ENCODE data around the gene TTC23.

Gene TTC23

GRCh38 chr15:99096173-99096893 is 153.0 kb downstream of the TTC23 start:
- no peak for TF ChIP-seq CTCF (IDR thresholded peaks at IDR 0.05; ENCODE audit: poor library complexity, severe bottlenecking)
- no peaks in the 10 kb centered on the region for H3K9me3 ChIP-seq (ENCODE audit: severe bottlenecking)
- no peak overlapping the region for H3K4me3 ChIP-seq (ENCODE audit: severe bottlenecking)
- no peak for ATAC-seq (ENCODE audit: low read depth)
- no peak for DNase-seq (ENCODE audit: low spot score)
- H3K27ac ChIP-seq (ENCODE audit: poor library complexity, severe bottlenecking) = no peak overlapping the region
- no peaks in the 10 kb centered on the region for H3K4me1 ChIP-seq (ENCODE audit: insufficient read depth, poor library complexity, severe bottlenecking)
- H3K27me3 ChIP-seq (ENCODE audit: insufficient read depth, poor library complexity, severe bottlenecking) = no peaks in the 10 kb centered on the region
- H3K36me3 ChIP-seq (ENCODE audit: low read depth) = no peaks in the 10 kb centered on the region

- Histone ChIP-seq H3K4me1 (ENCODE audit: insufficient read depth, poor library complexity, severe bottlenecking) (no peaks in the 10 kb centered on the region), H3K4me3 (ENCODE audit: severe bottlenecking) (no peak overlapping the region), H3K27ac (ENCODE audit: poor library complexity, severe bottlenecking) (no peak overlapping the region), H3K9me3 (ENCODE audit: severe bottlenecking) (no peaks in the 10 kb centered on the region), H3K27me3 (ENCODE audit: insufficient read depth, poor library complexity, severe bottlenecking) (no peaks in the 10 kb centered on the region), H3K36me3 (ENCODE audit: low read depth) (no peaks in the 10 kb centered on the region)
- no peak for DNase-seq (ENCODE audit: low spot score)
- ATAC-seq (ENCODE audit: low read depth) = no peak
- TF ChIP-seq CTCF (IDR thresholded peaks at IDR 0.05; ENCODE audit: poor library complexity, severe bottlenecking) = no peak
Measured at GRCh38 chr15:99095626-99096025, 153.8 kb downstream of the TTC23 start.

GRCh38 chr15:99092554-99093172 is 156.7 kb downstream of the TTC23 start:
- no peak overlapping the region for H3K4me3 ChIP-seq (ENCODE audit: severe bottlenecking)
- no peaks in the 10 kb centered on the region for H3K9me3 ChIP-seq (ENCODE audit: severe bottlenecking)
- no peaks in the 10 kb centered on the region for H3K27me3 ChIP-seq (ENCODE audit: insufficient read depth, poor library complexity, severe bottlenecking)
- ATAC-seq (ENCODE audit: low read depth) = no peak
- no peaks in the 10 kb centered on the region for H3K36me3 ChIP-seq (ENCODE audit: low read depth)
- H3K27ac ChIP-seq (ENCODE audit: poor library complexity, severe bottlenecking) = no peak overlapping the region
- no peak for DNase-seq (ENCODE audit: low spot score)
- TF ChIP-seq CTCF (IDR thresholded peaks at IDR 0.05; ENCODE audit: poor library complexity, severe bottlenecking) = no peak
- H3K4me1 ChIP-seq (ENCODE audit: insufficient read depth, poor library complexity, severe bottlenecking) = no peaks in the 10 kb centered on the region

GRCh38 chr15:99090938-99091337 is 158.4 kb downstream of the TTC23 start:
- no peak for TF ChIP-seq CTCF (IDR thresholded peaks at IDR 0.05; ENCODE audit: poor library complexity, severe bottlenecking)
- Histone ChIP-seq H3K27me3 (ENCODE audit: insufficient read depth, poor library complexity, severe bottlenecking) (no peaks in the 10 kb centered on the region), H3K36me3 (ENCODE audit: low read depth) (no peaks in the 10 kb centered on the region), H3K27ac (ENCODE audit: poor library complexity, severe bottlenecking) (no peak overlapping the region), H3K9me3 (ENCODE audit: severe bottlenecking) (no peaks in the 10 kb centered on the region), H3K4me1 (ENCODE audit: insufficient read depth, poor library complexity, severe bottlenecking) (no peaks in the 10 kb centered on the region), H3K4me3 (ENCODE audit: severe bottlenecking) (no peak overlapping the region)
- no peak for ATAC-seq (ENCODE audit: low read depth)
- DNase-seq (ENCODE audit: low spot score) = no peak
